Endothelial cell of umbilical vein (primary cell): Measurements from ENCODE around the gene CTIF. TPM values are rescaled to one million over a fixed set of nuclear protein-coding genes. Genes with fewer than 3 reads are reported as not detected.

Source experiments
- BruUV-seq: library from RNA; stranded (reverse); fragments of 400-500 nt; replicated peaks from 2 replicates; lab custom pipeline; 2021; lab: Mats Ljungman, UMichigan
- CTCF ChIA-PET: fragments of 300-600, 350-600 bp; sonication (Branson Sonifier 250); formaldehyde crosslinking; loops from one replicate; lab custom pipeline; 2021; ENCODE audit warnings: antibody characterized with exemption, inconsistent platforms; lab: Charles Lee
- POLR2A ChIA-PET: fragments of 300-600, 350-600 bp; sonication (Branson Sonifier 250); formaldehyde crosslinking; loops from one replicate; lab custom pipeline; 2021; ENCODE audit warnings: antibody characterized with exemption, inconsistent platforms; lab: Charles Lee
- DNase-seq: peaks from one replicate; pipeline ENCODE4 v3.0.0-alpha.2; 2011; ENCODE audit warnings: low read depth, low spot score
- FAIRE-seq: peaks from 2 replicates; lab custom pipeline; 2011; peaks lifted over from hg19 to GRCh38; lab: Jason Lieb, UNC
- H2AFZ ChIP-seq: 2 replicates; pipeline ENCODE4 v1.6.0; 2012; ENCODE audit warnings: low read depth, low read length, control low read depth, inconsistent platforms
- H3K27ac ChIP-seq: 2 replicates; pipeline ENCODE4 v1.5.1; 2011; ENCODE audit warnings: low read depth, mild to moderate bottlenecking, control low read depth, low read length, moderate library complexity; ENCODE audit not compliant: insufficient read depth
- H3K27me3 ChIP-seq, 2 experiments: 2 replicates each; pipeline versions ENCODE4 v1.6.0 to v1.6.1; 2011; ENCODE audit warnings: low read length in 2 of 2, mixed read lengths in 1 of 2; ENCODE audit not compliant: control insufficient read depth in 2 of 2, insufficient read depth in 2 of 2
- H3K36me3 ChIP-seq, 2 experiments: 2 replicates in 1 of 2; 3 replicates in 1 of 2; pipeline ENCODE4 v1.5.1; 2011; ENCODE audit warnings: low read length in 2 of 2, mild to moderate bottlenecking in 1 of 2, moderate library complexity in 1 of 2; ENCODE audit not compliant: control insufficient read depth in 2 of 2, insufficient read depth in 2 of 2; ENCODE audit errors: extremely low read depth in 1 of 2
- H3K4me1 ChIP-seq: 3 replicates; pipeline ENCODE4 v1.5.1; 2011; ENCODE audit warnings: mild to moderate bottlenecking, low read length; ENCODE audit not compliant: control insufficient read depth, insufficient read depth; ENCODE audit errors: extremely low read depth
- H3K4me2 ChIP-seq: 2 replicates; pipeline ENCODE4 v1.6.1; 2011; ENCODE audit warnings: low read length, control low read depth, mixed read lengths; ENCODE audit not compliant: insufficient read depth
- H3K4me3 ChIP-seq, 3 experiments: fragments of 200-600 bp in 1 of 3; sonication (generic), shearing (Covaris generic) in 1 of 3; replicated peaks in 1 of 3; 2 replicates each; pipeline ENCODE4 v1.5.1; 2011 to 2016; ENCODE audit warnings: control low read depth in 3 of 3, low read length in 3 of 3, mild to moderate bottlenecking in 2 of 3, inconsistent platforms in 1 of 3, low read depth in 1 of 3, moderate library complexity in 1 of 3; ENCODE audit not compliant: insufficient read depth in 1 of 3
- H3K79me2 ChIP-seq: 2 replicates; pipeline ENCODE4 v1.6.0; 2012; ENCODE audit warnings: low read length, inconsistent platforms; ENCODE audit not compliant: control insufficient read depth, insufficient read depth
- H3K9ac ChIP-seq: replicated peaks from 2 replicates; pipeline ENCODE3; 2011; ENCODE audit warnings: low read length, control low read depth; ENCODE audit not compliant: insufficient read depth; ENCODE audit errors: extremely low read depth
- H3K9me1 ChIP-seq: replicated peaks from 3 replicates; pipeline ENCODE4 v1.6.0; 2011; ENCODE audit warnings: mild to moderate bottlenecking, low read length; ENCODE audit not compliant: control insufficient read depth, insufficient read depth; ENCODE audit errors: extremely low read depth
- H3K9me3 ChIP-seq: replicated peaks from 2 replicates; pipeline ENCODE4 v1.5.1; 2012; ENCODE audit warnings: low read length, inconsistent platforms; ENCODE audit not compliant: control insufficient read depth, insufficient read depth
- H4K20me1 ChIP-seq: replicated peaks from 2 replicates; pipeline ENCODE3; 2011; ENCODE audit warnings: mild to moderate bottlenecking, low read length; ENCODE audit not compliant: control insufficient read depth, insufficient read depth; ENCODE audit errors: extremely low read depth
- EZH2 ChIP-seq: IDR thresholded peaks from 2 replicates; pipeline ENCODE4 v1.6.1; 2012; ENCODE audit warnings: borderline replicate concordance, low read depth, mild to moderate bottlenecking, moderate library complexity, low read length, inconsistent platforms; ENCODE audit not compliant: severe bottlenecking
- FOS ChIP-seq: IDR thresholded peaks from 2 replicates; pipeline ENCODE4 v1.6.1; 2011; ENCODE audit warnings: mild to moderate bottlenecking, low read length, moderate library complexity, borderline replicate concordance; ENCODE audit not compliant: insufficient read depth
- GATA2 ChIP-seq: IDR thresholded peaks from 2 replicates; pipeline ENCODE4 v1.7.0; 2011; ENCODE audit warnings: low read depth, mild to moderate bottlenecking, moderate library complexity, mixed read lengths, low read length; ENCODE audit not compliant: insufficient read length, insufficient read depth
- JUN ChIP-seq: IDR thresholded peaks from 2 replicates; pipeline ENCODE4 v1.6.1; 2011; ENCODE audit warnings: borderline replicate concordance, low read depth; ENCODE audit not compliant: insufficient read length, insufficient read depth
- MYC ChIP-seq: IDR thresholded peaks from one replicate; pipeline ENCODE4 v1.6.1; 2011; ENCODE audit warnings: mild to moderate bottlenecking, low read depth, low read length
- POLR2A ChIP-seq: IDR thresholded peaks from 2 replicates; pipeline ENCODE4 v1.6.1; 2012; ENCODE audit warnings: low read depth, mild to moderate bottlenecking, control low read depth, low read length
- POLR2AphosphoS5 ChIP-seq: IDR thresholded peaks from 2 replicates; pipeline ENCODE4 v1.6.1; 2012; ENCODE audit warnings: low read depth, mild to moderate bottlenecking, control low read depth, low read length, moderate library complexity; ENCODE audit not compliant: insufficient read depth
- dilution Hi-C: fragments of 300-500 bp; cut with MboI; formaldehyde crosslinking; loops from one replicate; pipeline ENCODE4 v1.15.0; 2019; ENCODE audit warnings: low sequenced_read_pairs; ENCODE audit not compliant: extremely low pct_ligation_motif_present
- intact Hi-C: fragments of 100-400 bp; cut with micrococcal nuclease; formaldehyde crosslinking; loops from one replicate; pipeline ENCODE4 v1.10.0; 2022
- polyA plus RNA-seq, 4 experiments: library from polyadenylated mRNA; depleted of rRNA in 3 of 4; stranded (reverse) in 3 of 4; unstranded in 1 of 4; fragments of >200 nt; gene quantifications; 2 replicates each; pipeline versions ENCODE4 v1.2.1 to v1.2.3, GENCODE V29; 2011 to 2012; ENCODE audit warnings: missing spikeins in 1 of 4
- total RNA-seq: library from RNA; stranded (reverse); gene quantifications from 2 replicates; pipeline ENCODE4 v1.2.3, GENCODE V29; 2021
- TF ChIP-seq, protein P1 (sequence below), 2 donors: IDR thresholded peaks; 1 replicate in 1 of 2; 2 replicates in 1 of 2; pipeline ENCODE4 v1.5.1; 2011; ENCODE audit warnings: low read length in 2 of 2, mild to moderate bottlenecking in 2 of 2, moderate library complexity in 2 of 2, control low read depth in 1 of 2, inconsistent platforms in 1 of 2, low read depth in 1 of 2; ENCODE audit not compliant: insufficient read depth in 1 of 2; ENCODE audit errors: extremely low read depth in 1 of 2
- TF ChIP-seq, protein P2 (sequence below): IDR thresholded peaks from 2 replicates; pipeline ENCODE4 v1.6.1; 2011; ENCODE audit not compliant: insufficient read depth, insufficient read length

CTIF gene
- total and polyA plus RNA-seq, 2 donors (not counting 3 experiments of a cell fraction or from before 2014, with no cell fraction given): 20.9 to 57.7 TPM

DNA sequence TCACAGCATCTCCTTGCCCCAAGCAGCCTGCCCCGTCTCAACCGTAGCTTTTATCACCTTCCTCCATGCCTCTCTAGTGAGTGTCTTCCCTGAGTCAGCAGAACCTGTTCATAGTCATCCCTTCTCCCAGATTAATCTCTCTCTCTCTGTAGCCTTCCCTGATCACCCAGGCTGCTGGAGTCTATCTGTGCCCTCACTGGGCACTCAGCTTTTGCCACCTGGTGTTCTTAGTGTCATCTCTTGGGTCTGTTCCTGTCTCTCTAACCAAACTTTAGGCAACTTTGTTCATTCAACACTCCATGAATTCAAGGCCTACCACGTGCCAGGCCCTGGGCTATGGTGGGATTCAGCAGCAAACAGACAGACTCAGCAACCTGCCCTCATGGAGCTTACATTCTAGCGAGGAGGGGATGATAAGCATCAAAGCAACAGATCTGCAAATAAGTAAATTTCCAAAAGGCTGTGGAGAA, 252.8 kb downstream of the CTIF start:
- Histone ChIP-seq H3K9me1 (no peaks in the 10 kb centered on the region), H2AFZ (no peak overlapping the region), H4K20me1 (no peaks in the 10 kb centered on the region), H3K4me2 (no peak overlapping the region), H3K9ac (no peak overlapping the region), H3K4me1 (peaks cover 15% of the 10 kb centered on the region), H3K36me3 (no peaks in the 10 kb centered on the region), H3K27me3 (no peaks in the 10 kb centered on the region), H3K4me3 (no peak overlapping the region), H3K79me2 (no peaks in the 10 kb centered on the region), H3K27ac (no peak overlapping the region), H3K9me3 (no peaks in the 10 kb centered on the region)
- CTCF ChIA-PET: interaction anchor here (1.4 to 2.9 kb wide), 6 partner anchors 9 to 111 kb away, joined by 4 to 15 read pairs (median 5); no protein-coding TSS in a partner anchor
- no TSS peak for BruUV-seq
- TF ChIP-seq, protein P1, sequence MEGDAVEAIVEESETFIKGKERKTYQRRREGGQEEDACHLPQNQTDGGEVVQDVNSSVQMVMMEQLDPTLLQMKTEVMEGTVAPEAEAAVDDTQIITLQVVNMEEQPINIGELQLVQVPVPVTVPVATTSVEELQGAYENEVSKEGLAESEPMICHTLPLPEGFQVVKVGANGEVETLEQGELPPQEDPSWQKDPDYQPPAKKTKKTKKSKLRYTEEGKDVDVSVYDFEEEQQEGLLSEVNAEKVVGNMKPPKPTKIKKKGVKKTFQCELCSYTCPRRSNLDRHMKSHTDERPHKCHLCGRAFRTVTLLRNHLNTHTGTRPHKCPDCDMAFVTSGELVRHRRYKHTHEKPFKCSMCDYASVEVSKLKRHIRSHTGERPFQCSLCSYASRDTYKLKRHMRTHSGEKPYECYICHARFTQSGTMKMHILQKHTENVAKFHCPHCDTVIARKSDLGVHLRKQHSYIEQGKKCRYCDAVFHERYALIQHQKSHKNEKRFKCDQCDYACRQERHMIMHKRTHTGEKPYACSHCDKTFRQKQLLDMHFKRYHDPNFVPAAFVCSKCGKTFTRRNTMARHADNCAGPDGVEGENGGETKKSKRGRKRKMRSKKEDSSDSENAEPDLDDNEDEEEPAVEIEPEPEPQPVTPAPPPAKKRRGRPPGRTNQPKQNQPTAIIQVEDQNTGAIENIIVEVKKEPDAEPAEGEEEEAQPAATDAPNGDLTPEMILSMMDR (IDR thresholded peaks at IDR 0.05; ENCODE audit: extremely low read depth in 1 of 2, insufficient read depth in 1 of 2, low read depth in 1 of 2, low read length in 2 of 2): no peak
- no peak for TF ChIP-seq JUN
- no peak for TF ChIP-seq GATA2
- TF ChIP-seq, protein P2, sequence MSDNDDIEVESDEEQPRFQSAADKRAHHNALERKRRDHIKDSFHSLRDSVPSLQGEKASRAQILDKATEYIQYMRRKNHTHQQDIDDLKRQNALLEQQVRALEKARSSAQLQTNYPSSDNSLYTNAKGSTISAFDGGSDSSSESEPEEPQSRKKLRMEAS: no peak
- no peak for TF ChIP-seq MYC
- TF ChIP-seq EZH2: no peak
- TF ChIP-seq FOS: no peak
- TF ChIP-seq POLR2A: no peak
- TF ChIP-seq POLR2AphosphoS5: no peak
- dilution Hi-C loops (no loop called here), intact Hi-C loops (loop anchor here (2.0 kb wide), 1 partner anchor 41 kb away; no protein-coding TSS in a partner anchor)
- POLR2A ChIA-PET: interaction anchor here (0.6 kb wide), 1 partner anchor 162 kb away, joined by 5 read pairs; no protein-coding TSS in a partner anchor
- no peak for DNase-seq
- no peak for FAIRE-seq
